K562 (cell line): ENCODE results near the gene NUFIP1. TPM values are rescaled to one million over a fixed set of nuclear protein-coding genes. Genes with fewer than 3 reads are reported as not detected.

Source experiments
- ATAC-seq: fragments of 200-7000 bp; cut with Tn5 transposase; 3 replicates; pipeline ENCODE4 v1.9.1; 2020; ENCODE audit warnings: moderate library complexity
- BruUV-seq: library from RNA; stranded (reverse); fragments of 400-500 nt; replicated peaks from 2 replicates; lab custom pipeline; 2021; lab: Mats Ljungman, UMichigan
- CTCF ChIA-PET: fragments of 300-600 bp; formaldehyde crosslinking; extraction: SDS; loops from one replicate; lab custom pipeline; 2021; ENCODE audit warnings: low intra/inter-chr PET ratio; lab: Yijun Ruan, JAX
- POLR2A ChIA-PET: fragments of 300-600, 350-650 bp; sonication (Branson Sonifier 250); formaldehyde crosslinking; extraction: SDS; loops from one replicate; lab custom pipeline; 2021; ENCODE audit warnings: antibody characterized with exemption, inconsistent platforms; lab: Yijun Ruan, JAX
- DNase-seq, 4 experiments: peaks; one replicate each; pipeline versions ENCODE4 v3.0.0 to v3.0.0-alpha.2; 2011 to 2018; ENCODE audit warnings: low spot score in 3 of 4, mixed read lengths in 3 of 4; ENCODE audit errors: extremely low read depth in 1 of 4
- FAIRE-seq: peaks from 2 replicates; lab custom pipeline; 2011; peaks lifted over from hg19 to GRCh38; lab: Jason Lieb, UNC
- H2AFZ ChIP-seq: 2 replicates; pipeline ENCODE4 v1.6.0; 2011; ENCODE audit warnings: low read depth, low read length, control low read depth, inconsistent platforms
- H3K27ac ChIP-seq: fragments of 200-600 bp; 3 replicates; pipeline ENCODE4 v1.8.0; 2011; ENCODE audit warnings: low read depth, mild to moderate bottlenecking, control low read depth, inconsistent platforms, low read length, moderate library complexity, mixed read lengths; ENCODE audit errors: extremely low read depth
- H3K27me3 ChIP-seq, 2 experiments: fragments of 300-600 bp in 1 of 2; 2 replicates in 1 of 2; 3 replicates in 1 of 2; pipeline versions ENCODE4 v1.6.0 to v1.8.0; 2011; ENCODE audit warnings: inconsistent platforms in 2 of 2, low read length in 2 of 2, mild to moderate bottlenecking in 1 of 2, mixed read lengths in 1 of 2, moderate library complexity in 1 of 2; ENCODE audit not compliant: control insufficient read depth in 2 of 2, insufficient read depth in 2 of 2
- H3K36me3 ChIP-seq: fragments of 300-600 bp; 3 replicates; pipeline ENCODE4 v1.8.0; 2011; ENCODE audit warnings: mild to moderate bottlenecking, low read length, inconsistent platforms; ENCODE audit not compliant: control insufficient read depth, insufficient read depth
- H3K4me1 ChIP-seq, 2 experiments: fragments of 200-600 bp in 1 of 2; replicated peaks in 1 of 2; 2 replicates in 1 of 2; 3 replicates in 1 of 2; pipeline versions ENCODE4 v1.5.1 to v1.8.0; 2011; ENCODE audit warnings: inconsistent platforms in 2 of 2, low read length in 2 of 2, mild to moderate bottlenecking in 1 of 2, mixed read lengths in 1 of 2, moderate library complexity in 1 of 2; ENCODE audit not compliant: control insufficient read depth in 2 of 2, insufficient read depth in 2 of 2
- H3K4me2 ChIP-seq: 2 replicates; pipeline ENCODE4 v1.6.1; 2011; ENCODE audit warnings: low read length, control low read depth, inconsistent platforms, mixed read lengths; ENCODE audit not compliant: insufficient read depth
- H3K4me3 ChIP-seq: fragments of 200-600 bp; sonication (generic), shearing (Covaris generic); 2 replicates; pipeline ENCODE4 v1.5.1; 2016; ENCODE audit warnings: control low read depth, inconsistent platforms
- H3K79me2 ChIP-seq: fragments of 200-600 bp; 3 replicates; pipeline ENCODE4 v1.8.0; 2011; ENCODE audit warnings: low read length, inconsistent platforms; ENCODE audit not compliant: control insufficient read depth, insufficient read depth
- H3K9ac ChIP-seq, 2 experiments: 2 replicates each; pipeline versions ENCODE4 v1.6.0 to v1.6.1; 2011; ENCODE audit warnings: low read depth in 2 of 2, low read length in 2 of 2, control low read depth in 1 of 2, inconsistent platforms in 1 of 2, mild to moderate bottlenecking in 1 of 2, mixed read lengths in 1 of 2; ENCODE audit not compliant: insufficient read depth in 1 of 2
- H3K9me1 ChIP-seq: one replicate; pipeline ENCODE4 v1.6.0; 2011; ENCODE audit warnings: inconsistent platforms, mild to moderate bottlenecking, low read length, moderate library complexity; ENCODE audit not compliant: control insufficient read depth, insufficient read depth
- H3K9me3 ChIP-seq: replicated peaks from 2 replicates; pipeline ENCODE4 v1.5.1; 2011; ENCODE audit warnings: low read depth, low read length, inconsistent platforms; ENCODE audit not compliant: control insufficient read depth, insufficient read depth
- H4K20me1 ChIP-seq: replicated peaks from 2 replicates; pipeline ENCODE4 v1.6.1; 2011; ENCODE audit warnings: low read length, inconsistent platforms, mixed read lengths; ENCODE audit not compliant: control insufficient read depth, insufficient read depth
- CEBPB ChIP-seq: fragments of 450-650 bp; IDR thresholded peaks from 2 replicates; pipeline ENCODE4 v1.6.1; 2016; ENCODE audit warnings: missing genetic modification characterization, missing compliant biosample characterization
- DACH1 ChIP-seq: fragments of 450-650 bp; IDR thresholded peaks from 2 replicates; pipeline ENCODE4 v1.6.1; 2018; ENCODE audit not compliant: partially characterized antibody
- GABPA ChIP-seq: fragments of 200-800 bp; sonication (Bioruptor generic); conservative IDR thresholded peaks from 2 replicates; pipeline ENCODE4 v1.6.1; 2016; ENCODE audit warnings: low read depth, missing genetic modification characterization, missing compliant biosample characterization
- ILF3 ChIP-seq: fragments of 450-650 bp; IDR thresholded peaks from 2 replicates; pipeline ENCODE4 v1.6.1; 2018; ENCODE audit warnings: antibody characterized with exemption, mild to moderate bottlenecking, moderate library complexity, borderline replicate concordance
- JUND ChIP-seq, 2 experiments: IDR thresholded peaks; 2 replicates in 1 of 2; 3 replicates in 1 of 2; pipeline ENCODE4 v1.6.1; 2011; ENCODE audit warnings: borderline replicate concordance in 2 of 2, low read depth in 2 of 2, low read length in 2 of 2, improper control_type of control experiment in 1 of 2, missing biosample characterization in 1 of 2, missing genetic modification characterization in 1 of 2, missing genetic modification reagents in 1 of 2
- RBM15 ChIP-seq: fragments of 200-400 bp; formaldehyde crosslinking; IDR thresholded peaks from 2 replicates; pipeline ENCODE4 v1.6.1; 2018; ENCODE audit warnings: mild to moderate bottlenecking, low read length, moderate library complexity; ENCODE audit not compliant: insufficient read depth
- RBM39 ChIP-seq: fragments of 200-400 bp; formaldehyde crosslinking; optimal IDR thresholded peaks from 2 replicates; pipeline ENCODE3; 2018; ENCODE audit warnings: low read depth, low read length
- RNF2 ChIP-seq: sonication (generic); IDR thresholded peaks from 2 replicates; pipeline ENCODE4 v1.6.1; 2016
- TGIF2 ChIP-seq: sonication (generic); formaldehyde crosslinking; IDR thresholded peaks from 2 replicates; pipeline ENCODE4 v1.8.1; 2022; ENCODE audit warnings: mild to moderate bottlenecking, missing genetic modification reagents, moderate library complexity
- TOE1 ChIP-seq, 2 experiments: fragments of 450-650 bp in 1 of 2; sonication (generic) in 1 of 2; formaldehyde crosslinking in 1 of 2; IDR thresholded peaks; 2 replicates each; pipeline versions ENCODE4 v1.7.1 to v1.8.0; 2016 to 2022; ENCODE audit warnings: borderline replicate concordance in 2 of 2, mild to moderate bottlenecking in 2 of 2, antibody characterized with exemption in 1 of 2, inconsistent platforms in 1 of 2, low read depth in 1 of 2, missing genetic modification reagents in 1 of 2, moderate library complexity in 1 of 2
- ZNF232 ChIP-seq: sonication (generic); formaldehyde crosslinking; IDR thresholded peaks from 2 replicates; pipeline ENCODE4 v1.8.0; 2022; ENCODE audit warnings: mild to moderate bottlenecking, missing genetic modification reagents
- WGBS: fragments of 100-300 bp; shearing (Covaris generic); methylation state at CpG from one replicate; pipeline ENCODE4 v1.1.6; 2016; ENCODE audit warnings: low coverage, mixed read lengths; ENCODE audit not compliant: insufficient coverage; ENCODE audit errors: missing lambda C conversion rate; 5-methylcytosine and 5-hydroxymethylcytosine counted together
- in situ Hi-C: fragments of 300-500 bp; cut with MboI; formaldehyde crosslinking; loops from 4 replicates; pipeline ENCODE4 v1.15.0; 2018; ENCODE audit warnings: inconsistent platforms, mixed read lengths
- intact Hi-C: fragments of 100-400 bp; cut with micrococcal nuclease; formaldehyde crosslinking; loops from 2 replicates; pipeline ENCODE4 v1.14.2; 2022
- polyA plus RNA-seq, 8 experiments: library from polyadenylated mRNA; depleted of rRNA in 4 of 8; stranded (reverse) in 5 of 8; unstranded in 3 of 8; fragments of >200 nt; fragmentation: Nextera tagmentation in 2 of 8; fragmentation: Illumina TruSeq in 1 of 8; extraction: Ambion mirVana in 2 of 8; extraction: Trizol in 1 of 8; gene quantifications; 2 replicates each; pipeline versions ENCODE4 v1.2.1 to v1.2.3, GENCODE V29; 2011 to 2014; ENCODE audit warnings: inconsistent platforms in 1 of 8, missing spikeins in 1 of 8
- total RNA-seq, 7 experiments: library from RNA; depleted of rRNA in 6 of 7; stranded (reverse); fragments of >200 nt in 6 of 7; fragmentation: Illumina TruSeq in 2 of 7; extraction: Trizol in 2 of 7; gene quantifications; 2 replicates each; pipeline versions ENCODE4 v1.2.1 to v1.2.3, GENCODE V29; 2011 to 2021; ENCODE audit warnings: low replicate concordance in 1 of 7
- TF ChIP-seq, protein P1 (sequence below): fragments of 450-650 bp; IDR thresholded peaks from 2 replicates; pipeline ENCODE4 v1.7.0; 2016; ENCODE audit warnings: borderline replicate concordance
- TF ChIP-seq, protein P2 (sequence below): fragments of 250-450 bp; sonication (Bioruptor Pico); IDR thresholded peaks from 2 replicates; pipeline ENCODE4 v1.5.0; 2021; ENCODE audit warnings: mild to moderate bottlenecking, moderate library complexity

The NUFIP1 gene
- total and polyA plus RNA-seq, 9 of the 15 experiments (the other 6 are each of a cell fraction or from before 2014, with no cell fraction given) = 2.6 to 9.7 (median 4.1) TPM

DNA sequence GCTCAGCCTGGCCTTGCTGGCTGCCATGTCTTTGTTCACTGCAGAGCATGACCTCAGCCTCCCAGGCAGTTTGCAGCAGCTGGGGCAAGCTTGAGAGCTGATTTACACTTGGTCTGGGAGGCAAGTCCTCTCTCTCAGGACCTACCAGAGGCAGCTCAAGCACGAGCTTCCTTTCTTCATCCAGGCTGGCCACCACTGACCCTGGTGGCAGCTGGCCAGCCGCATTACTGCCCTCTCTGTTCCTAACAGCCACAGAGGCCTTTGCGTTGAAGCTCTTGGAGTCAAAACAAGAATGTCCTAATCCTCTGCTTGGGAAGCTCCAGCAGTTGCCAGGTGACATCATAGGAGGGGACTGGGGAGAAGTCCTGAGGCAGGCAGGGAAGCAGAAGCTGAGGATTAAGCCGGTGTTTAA lies 85.7 kb downstream of the NUFIP1 start (continued):
- no peak for TF ChIP-seq RBM15
- TF ChIP-seq ILF3 = no peak
- TF ChIP-seq RBM39 = no peak
- TF ChIP-seq, protein P1, sequence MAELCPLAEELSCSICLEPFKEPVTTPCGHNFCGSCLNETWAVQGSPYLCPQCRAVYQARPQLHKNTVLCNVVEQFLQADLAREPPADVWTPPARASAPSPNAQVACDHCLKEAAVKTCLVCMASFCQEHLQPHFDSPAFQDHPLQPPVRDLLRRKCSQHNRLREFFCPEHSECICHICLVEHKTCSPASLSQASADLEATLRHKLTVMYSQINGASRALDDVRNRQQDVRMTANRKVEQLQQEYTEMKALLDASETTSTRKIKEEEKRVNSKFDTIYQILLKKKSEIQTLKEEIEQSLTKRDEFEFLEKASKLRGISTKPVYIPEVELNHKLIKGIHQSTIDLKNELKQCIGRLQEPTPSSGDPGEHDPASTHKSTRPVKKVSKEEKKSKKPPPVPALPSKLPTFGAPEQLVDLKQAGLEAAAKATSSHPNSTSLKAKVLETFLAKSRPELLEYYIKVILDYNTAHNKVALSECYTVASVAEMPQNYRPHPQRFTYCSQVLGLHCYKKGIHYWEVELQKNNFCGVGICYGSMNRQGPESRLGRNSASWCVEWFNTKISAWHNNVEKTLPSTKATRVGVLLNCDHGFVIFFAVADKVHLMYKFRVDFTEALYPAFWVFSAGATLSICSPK = no peak
- TF ChIP-seq TGIF2 (CRISPR knock-in tag) = no peak
- TF ChIP-seq RNF2 = no peak
- no peak for TF ChIP-seq GABPA (tag)

DNA sequence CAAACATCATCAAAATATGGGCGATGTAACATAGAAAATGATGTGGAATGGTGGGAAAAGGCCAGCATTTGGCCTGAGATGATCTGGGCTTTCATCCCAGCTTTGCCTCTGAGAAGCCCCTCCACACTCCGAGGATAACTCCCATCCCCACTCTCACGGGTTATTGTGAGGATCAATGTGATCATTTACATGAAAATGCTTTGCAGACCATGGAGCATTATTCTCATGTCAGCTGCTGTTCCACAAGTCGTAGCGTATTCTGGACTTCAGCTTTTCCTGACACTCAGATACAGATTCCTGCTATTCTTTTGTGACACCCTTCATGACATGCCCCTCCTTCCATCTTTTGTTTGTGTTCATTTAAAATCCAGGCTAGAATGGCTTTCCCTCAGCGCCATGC lies 86.5 kb downstream of the NUFIP1 start:
- H3K9me3 ChIP-seq = no peaks in the 10 kb centered on the region
- H3K36me3 ChIP-seq = no peaks in the 10 kb centered on the region
- POLR2A ChIA-PET = no interaction called here
- no peak overlapping the region for H3K27ac ChIP-seq
- no peak overlapping the region for H3K9ac ChIP-seq
- no peak for ATAC-seq
- intact Hi-C loops = no loop called here
- H3K79me2 ChIP-seq = no peaks in the 10 kb centered on the region
- H3K9me1 ChIP-seq = no peaks in the 10 kb centered on the region
- H3K4me2 ChIP-seq = no peak overlapping the region
- CTCF ChIA-PET = no interaction called here
- no peak overlapping the region for H2AFZ ChIP-seq
- WGBS = 0% methylated on average over 6 of the region's 6 CpGs
- 0 out of 5 replicates have a peak, but pooled peaks cover 0 to 3% of the 10 kb centered on the region in 2 experiments for H3K4me1 ChIP-seq
- DNase-seq = no peak
- TF ChIP-seq JUND (IDR thresholded peaks at IDR 0.05; ENCODE audit: borderline replicate concordance, low read depth, low read length) = no peak
- no peak for TF ChIP-seq JUND (tag; IDR thresholded peaks at IDR 0.05; ENCODE audit: borderline replicate concordance, low read depth, low read length)
- no peak for TF ChIP-seq TOE1 (IDR thresholded peaks at IDR 0.05; ENCODE audit: borderline replicate concordance)
- no peak for TF ChIP-seq TOE1 (CRISPR knock-in tag; IDR thresholded peaks at IDR 0.05; ENCODE audit: borderline replicate concordance, low read depth)
- TF ChIP-seq, protein P2, sequence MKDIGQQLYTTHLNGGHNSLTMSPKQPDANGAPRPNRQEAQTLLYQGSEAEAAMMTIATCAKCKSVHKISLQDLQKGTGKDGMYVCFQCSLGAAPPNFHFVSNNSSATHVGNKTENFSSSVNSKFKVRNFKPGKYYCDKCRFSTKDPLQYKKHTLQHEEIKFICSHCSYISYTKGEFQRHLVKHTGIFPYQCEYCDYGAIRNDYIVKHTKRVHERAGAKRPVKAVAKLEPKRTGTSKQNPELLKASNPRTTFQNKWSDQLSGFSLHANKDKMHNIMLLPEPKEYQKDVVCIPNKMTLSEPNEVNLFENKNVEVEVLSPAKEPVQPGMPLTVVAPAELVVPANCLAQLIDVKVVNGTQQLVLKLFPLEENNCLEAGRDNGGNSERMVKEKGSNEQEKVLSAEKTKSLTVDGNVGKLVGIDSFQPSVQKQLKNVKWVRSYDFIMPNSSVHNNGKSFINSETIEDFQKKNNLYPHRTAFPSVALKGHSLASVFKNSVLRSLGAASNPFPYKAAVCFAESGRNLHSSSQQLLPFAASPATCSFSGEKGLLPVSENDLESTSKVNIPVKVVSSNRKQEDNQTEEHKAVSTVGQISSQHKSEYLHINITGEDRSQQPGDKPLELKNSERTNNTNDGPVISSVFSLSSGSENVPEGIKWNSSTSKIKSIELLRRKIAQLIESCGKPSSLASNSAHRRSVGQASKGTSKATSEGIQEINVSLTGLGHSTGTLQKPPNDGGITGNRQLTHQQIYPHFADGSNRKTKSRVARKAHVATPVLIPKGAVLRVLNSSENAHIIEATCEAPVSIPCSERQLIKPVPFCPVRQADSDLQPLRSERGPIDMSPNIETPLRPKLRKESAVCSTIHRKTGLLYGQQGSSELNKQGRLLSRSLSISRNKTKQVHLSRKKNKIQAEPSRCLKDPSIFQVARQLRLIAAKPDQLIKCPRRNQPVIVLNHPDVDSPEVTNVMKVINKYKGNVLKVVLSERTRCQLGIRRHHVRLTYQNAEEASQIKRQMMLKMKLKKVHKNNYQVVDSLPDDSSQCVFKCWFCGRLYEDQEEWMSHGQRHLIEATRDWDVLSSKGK (CRISPR knock-in tag) = no peak
- no peak for TF ChIP-seq CEBPB (tag)
- TF ChIP-seq ZNF232 (CRISPR knock-in tag) = no peak
- TF ChIP-seq DACH1 = no peak
- H3K4me3 ChIP-seq = no peak overlapping the region
- in situ Hi-C loops = no loop called here
- H3K27me3 ChIP-seq = peaks cover 12 to 29% of the 10 kb centered on the region in 2 experiments; a peak in 4 of 5 replicates
- no peaks in the 10 kb centered on the region for H4K20me1 ChIP-seq
- no TSS peak for BruUV-seq
- no peak for FAIRE-seq
